ENCODE data around the gene FRMPD4. TPM values are rescaled to one million over a fixed set of nuclear protein-coding genes. Genes with fewer than 3 reads are reported as not detected.

FRMPD4 gene
- total and polyA plus RNA-seq, 12 donors: under 0.01 to 0.06 (median 0.02) TPM; not detected in 7

- H3K4me1 ChIP-seq (replicated peaks in 1 of 2): no peaks in the 10 kb centered on the region
- H3K36me3 ChIP-seq (replicated peaks in 1 of 2): no peaks in the 10 kb centered on the region
- intact Hi-C loops (cut with DNase I): no loop called here
- 35 to 82% (median 55%) methylated on average over 5 to 8 of the region's 8 CpGs for WGBS, 4 donors
- H3K27ac ChIP-seq: no peak overlapping the region
- TF ChIP-seq POLR2A (IDR thresholded peaks at IDR 0.05) (no peak), CTCF (IDR thresholded peaks at IDR 0.05) (no peak)
- H3K9me3 ChIP-seq (replicated peaks in 1 of 3): no peaks in the 10 kb centered on the region
- no peak overlapping the region for H3K4me3 ChIP-seq
- DNase-seq: no peak
- peaks cover 7% of the 10 kb centered on the region for H3K27me3 ChIP-seq
These were observed 210.9 kb downstream of the FRMPD4 start for GRCh38 chrX:12349201-12349600.

- Histone ChIP-seq H3K4me1 (replicated peaks in 1 of 2) (no peaks in the 10 kb centered on the region), H3K27ac (no peak overlapping the region), H3K36me3 (replicated peaks in 1 of 2) (no peaks in the 10 kb centered on the region), H3K4me3 (no peak overlapping the region), H3K9me3 (replicated peaks in 1 of 3) (no peaks in the 10 kb centered on the region), H3K27me3 (peaks cover 3% of the 10 kb centered on the region)
- intact Hi-C loops (cut with DNase I): no loop called here
- DNase-seq: no peak
- WGBS, 4 donors: 63 to 83% (median 78%) methylated on average over 2 to 5 of the region's 5 CpGs
- TF ChIP-seq CTCF (IDR thresholded peaks at IDR 0.05): no peak
- TF ChIP-seq POLR2A (IDR thresholded peaks at IDR 0.05): no peak
These were observed 214.6 kb downstream of the FRMPD4 start for GRCh38 chrX:12352922-12353321.

- no peaks in the 10 kb centered on the region for H3K4me1 ChIP-seq (replicated peaks in 1 of 2)
- no peaks in the 10 kb centered on the region for H3K9me3 ChIP-seq (replicated peaks in 1 of 3)
- 47 to 59% (median 56%) methylated on average over 2 of the region's 2 CpGs for WGBS, 4 donors
- no peak for DNase-seq
- H3K4me3 ChIP-seq: no peak overlapping the region
- no peak overlapping the region for H3K27ac ChIP-seq
- intact Hi-C loops (cut with DNase I): no loop called here
- H3K36me3 ChIP-seq (replicated peaks in 1 of 2): no peaks in the 10 kb centered on the region
- TF ChIP-seq CTCF (IDR thresholded peaks at IDR 0.05) (no peak), POLR2A (IDR thresholded peaks at IDR 0.05) (no peak)
- no peaks in the 10 kb centered on the region for H3K27me3 ChIP-seq
These were observed 222.1 kb downstream of the FRMPD4 start for GRCh38 chrX:12360383-12360782.

GRCh38 chrX:12360986-12361598, 222.8 kb downstream of the FRMPD4 start:
- H3K27me3 ChIP-seq: no peaks in the 10 kb centered on the region
- no peak for DNase-seq
- no peaks in the 10 kb centered on the region for H3K36me3 ChIP-seq (replicated peaks in 1 of 2)
- no peaks in the 10 kb centered on the region for H3K4me1 ChIP-seq (replicated peaks in 1 of 2)
- no peak overlapping the region for H3K4me3 ChIP-seq
- H3K9me3 ChIP-seq (replicated peaks in 1 of 3): no peaks in the 10 kb centered on the region
- TF ChIP-seq CTCF (IDR thresholded peaks at IDR 0.05) (no peak), POLR2A (IDR thresholded peaks at IDR 0.05) (no peak)
- H3K27ac ChIP-seq: no peak overlapping the region
- intact Hi-C loops (cut with DNase I): no loop called here

All from adrenal gland (tissue), 12 donors.